Activated CD8-positive, alpha-beta memory T cell treated with anti-CD3 and anti-CD28 coated beads, Interleukin-2, amount 50 U/mL, for 4 hours (primary cell): ENCODE data around the gene PTMS.

Source experiments
- DNase-seq: peaks from one replicate; pipeline ENCODE4 v3.0.0-alpha.2; 2020

PTMS gene

GRCh38 chr12:6772726-6773589 lies 6.8 kb downstream of the PTMS start:
- no peak for DNase-seq

GRCh38 chr12:6773590-6774351 lies 7.6 kb downstream of the PTMS start:
- peak; percentile 78 for DNase-seq

- peak; percentile 40 for DNase-seq
These were observed 8.4 kb downstream of the PTMS start for GRCh38 chr12:6774499-6775062.

- DNase-seq, result no peak
These were observed 9.3 kb downstream of the PTMS start for GRCh38 chr12:6775185-6776174.

- DNase-seq, result no peak
These were observed 11.2 kb downstream of the PTMS start for GRCh38 chr12:6777386-6777785.

- no peak for DNase-seq
These were observed 12.0 kb downstream of the PTMS start for GRCh38 chr12:6778217-6778573.

GRCh38 chr12:6778574-6779550 lies 12.7 kb downstream of the PTMS start:
- peak; percentile 88 for DNase-seq

- DNase-seq, result no peak
These were observed 13.7 kb downstream of the PTMS start for GRCh38 chr12:6779708-6780432.

GRCh38 chr12:6780573-6780972 lies 14.4 kb downstream of the PTMS start:
- DNase-seq, result no peak

- DNase-seq, result no peak
These were observed 16.0 kb downstream of the PTMS start for GRCh38 chr12:6782119-6782518.

GRCh38 chr12:6782850-6783566 lies 16.8 kb downstream of the PTMS start:
- DNase-seq, result no peak

GRCh38 chr12:6783828-6784227 lies 17.7 kb downstream of the PTMS start:
- DNase-seq, result no peak

- no peak for DNase-seq
These were observed 18.1 kb downstream of the PTMS start for GRCh38 chr12:6784296-6784695.

GRCh38 chr12:6784761-6785160 lies 18.6 kb downstream of the PTMS start:
- DNase-seq, result no peak

GRCh38 chr12:6786416-6787094 lies 20.4 kb downstream of the PTMS start:
- no peak for DNase-seq

- DNase-seq, result no peak
These were observed 21.1 kb downstream of the PTMS start for GRCh38 chr12:6787309-6787708.

GRCh38 chr12:6788972-6789924 lies 23.1 kb downstream of the PTMS start, which contains the start of gene CD4:
CD4 (plus strand) TSS chr12:6789528; CDS start chr12:6800139, 10,611 bp downstream.
- DNase-seq, result no peak
